NCI-H1048 (cell line): ENCODE measurements around the gene PRIM2.
"Not testable (repeated sequence)": the region's sequence is repeated elsewhere in the genome, so short reads cannot be mapped to it uniquely, and the experiment has no call there.

Experiments used
- DNase-seq: peaks from one replicate; lab custom pipeline; 2025; lab: John Stamatoyannopoulos, UW

Gene PRIM2

GRCh38 chr6:57445790-57446468 is 128.5 kb downstream of the PRIM2 start:
- not testable (repeated sequence) for DNase-seq

GRCh38 chr6:57449496-57450066 is 132.2 kb downstream of the PRIM2 start:
- DNase-seq = not testable (repeated sequence)

GRCh38 chr6:57459781-57460180 is 142.4 kb downstream of the PRIM2 start:
- not testable (repeated sequence) for DNase-seq

GRCh38 chr6:57461022-57461421 is 143.6 kb downstream of the PRIM2 start:
- not testable (repeated sequence) for DNase-seq

GRCh38 chr6:57463809-57464208 is 146.4 kb downstream of the PRIM2 start:
- not testable (repeated sequence) for DNase-seq

- DNase-seq = not testable (repeated sequence)
These were observed 148.5 kb downstream of the PRIM2 start for GRCh38 chr6:57465968-57466367.

GRCh38 chr6:57469072-57469471 is 151.6 kb downstream of the PRIM2 start:
- no peak for DNase-seq

GRCh38 chr6:57470148-57470547 is 152.7 kb downstream of the PRIM2 start:
- not testable (repeated sequence) for DNase-seq

- DNase-seq = not testable (repeated sequence)
These were observed 154.0 kb downstream of the PRIM2 start for GRCh38 chr6:57471314-57471864.

- DNase-seq = not testable (repeated sequence)
These were observed 155.5 kb downstream of the PRIM2 start for GRCh38 chr6:57472861-57473362.

GRCh38 chr6:57474862-57475475 is 157.5 kb downstream of the PRIM2 start:
- DNase-seq = not testable (repeated sequence)

- not testable (repeated sequence) for DNase-seq
These were observed 158.2 kb downstream of the PRIM2 start for GRCh38 chr6:57475656-57476055.

GRCh38 chr6:57480194-57480593 is 162.8 kb downstream of the PRIM2 start:
- DNase-seq = not testable (repeated sequence)

GRCh38 chr6:57481121-57481520 is 163.7 kb downstream of the PRIM2 start:
- DNase-seq = not testable (repeated sequence)

- not testable (repeated sequence) for DNase-seq
These were observed 165.0 kb downstream of the PRIM2 start for GRCh38 chr6:57482471-57482870.

- not testable (repeated sequence) for DNase-seq
These were observed 169.2 kb downstream of the PRIM2 start for GRCh38 chr6:57486494-57487081.

- not testable (repeated sequence) for DNase-seq
These were observed 171.1 kb downstream of the PRIM2 start for GRCh38 chr6:57488551-57488950.

- DNase-seq = not testable (repeated sequence)
These were observed 172.5 kb downstream of the PRIM2 start for GRCh38 chr6:57489887-57490286.

GRCh38 chr6:57491795-57492194 is 174.4 kb downstream of the PRIM2 start:
- DNase-seq = not testable (repeated sequence)

- not testable (repeated sequence) for DNase-seq
These were observed 178.8 kb downstream of the PRIM2 start for GRCh38 chr6:57496251-57496650.

- DNase-seq = not testable (repeated sequence)
These were observed 183.1 kb downstream of the PRIM2 start for GRCh38 chr6:57500368-57501021.

- DNase-seq = not testable (repeated sequence)
These were observed 185.0 kb downstream of the PRIM2 start for GRCh38 chr6:57502387-57502786.
